T-helper 9 cell (primary cell): Measurements from ENCODE around the gene ZKSCAN4.

Source experiments
- DNase-seq: peaks from one replicate; pipeline ENCODE4 v3.0.0-alpha.2; 2020
- total RNA-seq, 2 donors: gene quantifications; one replicate each; lab custom pipeline; 2026; lab: John Stamatoyannopoulos, UW

ZKSCAN4 gene
- 1.9 to 19.1 reads per million in 2 donors for total RNA-seq

DNA sequence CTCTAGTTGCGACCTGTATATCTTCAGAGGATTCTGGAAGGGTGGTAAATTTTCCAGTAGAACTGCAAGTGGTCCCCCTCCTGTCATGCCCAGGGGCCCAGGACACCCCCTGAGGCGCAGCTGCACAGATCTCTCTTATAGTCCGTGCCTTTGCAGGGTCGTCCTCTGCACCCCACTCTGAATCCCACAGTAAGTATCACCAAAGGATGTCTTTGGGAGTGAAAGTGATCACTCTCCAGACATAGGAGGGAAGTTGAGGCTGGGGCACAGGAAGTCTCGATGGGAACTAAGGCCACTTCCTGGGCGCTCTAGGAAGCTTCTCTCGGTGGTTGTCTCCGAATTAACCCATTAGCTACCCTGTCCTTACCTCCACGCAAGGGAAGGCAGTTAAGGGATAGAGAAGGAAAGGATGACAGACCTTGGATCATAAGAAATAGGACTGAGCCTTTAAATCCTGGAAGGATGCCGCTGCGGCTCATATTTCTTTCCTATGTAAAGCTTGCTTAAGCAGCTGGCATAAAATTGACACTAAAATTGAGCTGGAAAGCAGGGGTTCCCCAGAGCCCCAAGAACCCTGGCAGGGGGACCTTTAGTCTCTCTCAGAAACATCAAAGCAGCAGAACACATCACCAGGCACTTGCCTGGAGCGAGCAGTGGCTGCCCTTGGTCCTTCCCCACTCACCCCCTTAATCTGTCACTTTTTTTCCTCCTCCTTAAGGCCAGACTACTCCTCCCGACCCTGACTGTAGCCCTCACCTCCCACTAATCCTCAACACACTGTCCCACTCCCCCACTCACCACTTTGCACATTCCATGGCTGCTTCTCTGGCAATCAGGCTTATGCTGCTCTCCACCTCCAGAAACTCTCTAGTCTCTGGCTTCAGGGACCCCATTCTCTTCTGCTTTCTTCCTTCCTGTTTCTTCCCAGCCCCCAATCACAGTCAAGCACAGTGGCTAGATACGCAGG, at the start of gene ZKSCAN4:
Gene ZKSCAN4 (minus strand): TSS at position 261 of the 967 bp plus-strand sequence. CDS start 289 bp downstream, outside the sequence.
- peak; percentile 72 for DNase-seq

DNA sequence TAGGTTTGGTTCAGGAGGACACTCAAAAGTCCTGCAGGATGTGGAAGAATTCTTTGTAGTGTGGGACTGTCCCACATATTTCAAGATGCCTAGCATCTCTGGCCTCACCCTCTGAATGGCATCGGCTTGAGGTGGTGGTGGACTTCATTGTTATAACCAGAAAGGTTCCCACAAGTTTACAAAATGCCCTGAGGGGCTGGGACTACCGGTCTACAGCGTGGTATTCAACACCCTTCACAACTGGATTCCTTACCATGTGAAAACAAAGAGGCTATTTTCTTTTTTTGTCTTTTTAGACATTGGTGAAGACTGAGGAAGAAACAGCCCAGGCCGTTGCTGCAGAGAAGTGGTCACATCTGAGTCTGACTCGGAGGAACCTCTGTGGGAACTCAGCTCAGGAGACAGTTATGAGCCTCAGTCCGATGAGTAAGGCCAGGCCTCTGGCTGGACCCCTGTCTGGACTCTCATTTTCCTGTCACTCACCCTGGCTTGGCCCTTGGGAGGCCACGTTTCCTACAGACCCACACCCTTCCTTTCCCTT, 44.5 kb upstream of the ZKSCAN4 start:
- DNase-seq = no peak

DNA sequence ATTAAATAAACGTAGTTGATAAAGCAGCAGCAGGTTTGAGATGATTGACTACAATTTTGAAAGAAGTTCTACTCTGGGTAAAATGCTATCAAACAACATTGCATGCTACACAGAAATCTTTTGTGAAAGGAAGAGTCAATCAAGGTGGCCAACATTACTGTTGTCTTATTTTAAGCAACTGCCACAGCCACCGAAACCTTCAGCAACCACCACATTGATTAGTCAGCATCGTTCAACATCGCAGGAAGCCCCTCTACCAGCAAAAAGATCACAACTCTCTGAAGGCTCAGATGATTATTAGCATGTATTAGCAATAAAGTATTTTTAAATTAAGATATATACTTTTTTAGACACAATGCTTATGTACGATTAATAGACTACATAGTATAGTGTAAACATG, 43.3 kb upstream of the ZKSCAN4 start:
- DNase-seq = no peak

DNA sequence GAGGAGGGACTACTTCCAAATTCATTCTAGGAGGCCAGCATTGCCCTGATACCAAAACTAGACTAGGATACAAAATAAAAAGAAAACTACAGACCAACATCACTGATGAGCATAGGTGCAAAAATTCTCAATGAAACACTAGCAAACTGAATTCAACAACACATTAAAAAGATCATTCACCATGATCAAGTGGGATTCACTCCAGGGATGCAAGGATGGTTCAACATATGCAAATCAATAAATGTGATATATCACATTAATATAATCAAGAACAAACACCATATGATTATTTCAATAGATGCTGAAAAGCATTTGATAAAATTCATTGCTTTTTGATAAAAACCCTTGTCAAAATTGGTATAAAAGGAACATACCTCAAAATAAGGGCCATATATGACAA, 39.5 kb upstream of the ZKSCAN4 start:
- no peak for DNase-seq

DNA sequence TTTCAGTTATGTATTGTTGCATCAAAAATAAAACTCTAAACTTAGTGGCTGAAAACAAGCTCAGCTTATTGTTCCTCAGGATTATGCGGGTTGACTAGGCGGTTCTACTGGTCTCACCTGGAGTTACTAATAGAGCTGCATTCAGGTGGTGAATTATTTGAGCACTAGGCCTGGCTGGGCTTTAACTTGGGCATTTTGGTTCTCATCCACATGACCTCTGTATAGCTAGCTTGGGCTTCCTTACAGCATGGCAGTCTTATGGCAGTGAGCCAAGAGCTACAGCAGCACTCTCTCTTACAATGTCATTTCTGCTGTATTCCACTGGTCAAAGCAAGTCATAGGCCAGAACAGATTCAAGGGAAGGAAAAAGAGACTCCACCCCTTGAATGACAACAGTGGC, 30.9 kb upstream of the ZKSCAN4 start:
- no peak for DNase-seq

DNA sequence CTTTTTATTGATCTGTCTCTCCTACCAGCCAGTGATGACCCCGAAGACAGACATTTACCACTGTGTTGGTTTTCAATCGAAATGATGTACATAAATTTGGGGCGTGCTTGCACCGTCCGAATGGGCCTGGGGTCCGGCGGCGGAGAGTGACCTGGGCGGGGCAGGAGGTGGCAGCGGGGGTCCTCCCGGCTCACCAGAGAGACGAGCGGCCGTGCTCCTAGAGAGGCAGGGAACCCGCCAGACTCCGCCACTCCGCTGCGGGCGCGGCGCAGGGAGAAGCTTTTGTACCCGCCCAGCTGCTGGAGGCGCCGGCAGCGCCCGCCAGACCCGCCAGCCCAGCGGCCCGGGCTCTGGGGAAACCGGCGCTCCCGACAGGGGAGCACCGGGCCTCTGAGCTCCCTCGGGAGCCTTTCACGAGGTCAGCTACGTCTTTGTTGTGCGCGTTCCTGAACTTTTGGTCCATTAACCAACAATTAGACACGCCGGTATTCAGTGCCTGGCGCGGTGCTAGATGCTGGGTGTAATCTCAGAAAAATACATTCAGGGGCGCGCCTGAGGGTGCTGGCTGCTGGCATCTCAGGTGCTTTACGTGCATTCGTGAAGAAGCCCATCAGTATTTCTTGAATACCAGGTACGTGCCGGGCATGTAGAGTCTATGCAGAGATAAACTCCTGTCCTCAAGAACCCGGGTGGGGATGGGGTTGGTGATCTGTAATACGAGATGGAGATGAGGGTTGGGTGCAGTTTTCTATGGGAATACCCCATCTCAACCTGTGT, 29.4 kb upstream of the ZKSCAN4 start, which contains the start of gene PGBD1:
Gene PGBD1 (plus strand): TSS at position 285 of the 777 bp plus-strand sequence. CDS start 2,242 bp downstream, outside the sequence.
- DNase-seq = peak; percentile 19

DNA sequence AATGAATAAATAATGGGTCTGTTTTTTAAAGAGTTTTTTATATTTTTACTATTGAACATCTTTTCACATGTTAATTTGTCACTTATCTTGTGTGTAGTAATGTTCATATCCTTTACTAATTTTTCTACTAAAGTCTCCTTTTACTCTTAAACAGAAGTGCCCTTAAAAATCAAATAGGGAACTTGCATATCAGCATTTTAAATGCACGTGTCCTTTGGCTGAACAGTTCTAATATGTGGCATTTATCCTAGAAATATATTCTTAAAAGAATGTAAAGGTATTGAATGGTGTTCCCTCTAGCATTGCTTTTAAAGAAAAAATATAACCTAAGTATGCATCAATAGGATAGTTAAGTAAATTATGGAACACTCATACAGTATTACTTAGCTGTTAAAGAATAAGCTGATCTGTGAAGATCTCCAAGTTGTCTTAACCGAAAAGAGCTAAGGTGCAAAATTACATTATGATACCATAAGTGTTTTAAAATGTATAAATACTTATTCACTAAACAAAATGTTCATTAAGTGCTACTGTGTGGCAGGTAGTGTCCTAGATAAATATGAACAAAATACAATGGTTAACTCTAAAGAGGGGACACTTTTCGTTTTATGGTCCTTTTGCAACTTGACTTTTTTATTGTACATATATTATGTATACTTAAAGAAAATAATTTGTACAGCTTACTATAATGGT, 28.7 kb upstream of the ZKSCAN4 start:
- no peak for DNase-seq

DNA sequence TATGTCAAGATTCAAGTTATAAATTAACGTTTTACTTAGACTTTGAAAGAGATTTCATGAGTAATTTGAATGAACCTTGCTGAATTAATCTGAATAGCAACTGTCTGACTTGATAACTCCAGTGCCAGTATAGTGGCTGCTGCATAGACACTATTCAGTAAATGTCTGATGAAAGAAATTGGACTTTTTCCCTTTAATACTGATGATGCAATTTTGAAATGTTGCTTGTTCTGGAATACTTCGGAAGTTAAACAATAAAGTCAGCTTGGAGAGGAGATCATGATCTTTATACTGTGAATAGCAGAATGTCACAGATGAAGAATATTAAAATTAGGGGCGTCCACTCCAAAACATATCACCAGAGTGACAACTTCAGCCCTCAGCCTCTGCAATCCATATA, 25.7 kb upstream of the ZKSCAN4 start:
- no peak for DNase-seq

DNA sequence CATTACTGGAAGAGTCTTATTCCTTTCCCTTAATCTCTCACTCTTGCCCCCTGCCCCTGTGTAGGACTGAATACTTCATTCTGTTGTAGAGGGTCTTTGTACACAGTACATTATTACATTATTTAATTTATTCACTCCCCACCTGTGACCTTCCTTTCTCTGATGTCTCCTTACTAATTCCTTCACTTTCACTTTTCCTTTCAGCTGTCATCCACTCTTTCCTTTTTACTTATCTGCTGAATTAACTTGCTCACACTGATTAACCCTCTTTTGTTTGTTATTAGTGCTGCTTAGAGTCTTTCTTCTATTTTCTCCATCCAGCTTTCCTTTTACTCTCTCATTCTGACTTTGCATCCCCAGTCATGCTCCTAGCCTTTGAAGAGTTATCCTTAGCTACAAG, 22.8 kb upstream of the ZKSCAN4 start:
- no peak for DNase-seq

DNA sequence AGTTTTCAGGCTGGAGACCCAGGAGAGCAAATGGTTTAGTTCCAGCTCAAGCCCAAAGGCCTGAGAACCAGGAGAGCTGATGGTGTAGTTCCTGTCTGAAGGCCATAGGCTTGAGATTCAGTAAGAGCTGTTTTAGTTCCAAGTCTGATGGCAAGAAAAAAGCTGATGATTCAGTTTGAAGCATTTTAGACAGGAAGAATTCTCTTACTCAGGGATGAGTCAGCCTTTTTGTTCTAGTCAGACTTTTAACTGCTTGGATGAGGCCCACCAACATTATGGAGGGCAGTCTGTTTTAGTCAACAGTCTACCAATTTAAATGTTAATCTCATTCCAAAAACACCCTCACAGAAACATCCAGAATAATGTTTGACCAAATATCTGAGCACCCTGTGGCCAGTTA, 17.4 kb upstream of the ZKSCAN4 start:
- no peak for DNase-seq

DNA sequence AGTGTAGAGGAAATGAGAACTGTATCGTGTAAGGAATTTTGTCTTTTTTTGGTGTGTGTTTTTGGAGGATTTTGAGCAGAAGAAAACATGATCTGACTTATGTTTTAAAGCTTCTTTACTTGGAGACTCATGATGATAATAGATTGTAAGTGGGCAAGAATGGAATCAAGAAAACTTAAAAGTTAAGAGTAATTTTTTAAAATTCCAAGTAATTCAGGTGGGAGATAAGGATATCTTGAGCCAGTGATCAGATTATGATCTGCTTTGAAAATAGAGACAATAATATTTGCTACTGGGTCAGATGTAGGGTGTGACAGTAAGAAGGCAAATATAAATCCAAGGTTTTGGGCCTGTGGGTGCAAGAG, 15.6 kb upstream of the ZKSCAN4 start:
- no peak for DNase-seq

DNA sequence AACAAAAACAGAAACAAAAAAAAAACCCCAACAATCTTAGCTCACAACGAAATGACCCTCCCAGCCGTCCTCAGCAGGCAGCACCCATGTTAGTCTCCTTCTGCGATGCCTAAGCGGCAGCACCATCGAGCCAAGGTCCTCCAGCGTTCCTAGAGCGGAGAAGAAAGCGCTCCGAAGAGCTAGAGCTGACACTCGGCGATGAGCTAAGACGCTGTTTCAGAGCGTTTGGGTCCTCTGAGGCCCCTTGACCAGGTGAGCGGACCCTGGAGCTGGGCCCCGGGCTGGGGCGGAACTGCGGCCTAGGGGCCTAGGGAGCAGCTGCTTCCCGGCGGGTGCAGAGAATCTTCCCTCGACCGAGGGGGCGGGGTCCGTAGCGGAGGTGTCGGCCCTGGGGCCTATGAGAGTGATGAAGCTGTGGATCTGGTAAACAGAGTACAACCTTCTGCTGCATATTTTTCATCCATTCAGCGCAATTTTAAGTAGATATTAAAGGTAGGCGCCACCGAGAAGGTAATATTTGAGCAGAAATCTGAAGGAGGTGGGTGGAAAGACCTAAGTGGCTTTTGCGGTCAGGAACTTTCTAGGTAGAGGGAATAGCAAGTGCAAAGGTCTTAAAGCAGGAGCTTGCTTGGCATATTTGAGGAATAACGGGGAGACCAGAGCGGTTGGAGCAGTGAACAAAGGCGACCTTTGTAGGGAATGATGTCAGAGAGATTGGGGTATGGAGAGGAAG, 15.1 kb upstream of the ZKSCAN4 start, which contains the start of gene ZSCAN26:
Gene ZSCAN26 (plus strand): TSS at position 182 of the 733 bp plus-strand sequence. CDS start 4,777 bp downstream, outside the sequence.
- peak; percentile 67 for DNase-seq

DNA sequence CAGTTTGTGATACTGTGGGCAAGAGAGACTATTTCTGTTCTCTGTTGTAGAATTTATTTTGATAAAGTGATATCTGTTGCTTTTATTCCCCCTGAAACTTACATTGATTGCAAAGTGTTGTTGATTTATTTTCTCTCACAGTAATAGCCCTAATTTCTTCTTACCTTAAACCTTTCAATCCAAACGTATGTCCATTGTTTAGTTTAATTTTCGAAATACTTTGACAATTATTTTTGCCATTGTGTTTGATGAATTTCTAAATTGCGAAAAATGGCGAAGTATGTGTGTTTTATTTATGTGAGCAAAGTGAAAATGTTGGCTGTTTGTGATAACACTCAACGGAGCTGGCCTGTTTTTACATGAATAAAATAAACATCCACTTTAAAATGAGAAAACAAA, 14.5 kb upstream of the ZKSCAN4 start:
- no peak for DNase-seq

DNA sequence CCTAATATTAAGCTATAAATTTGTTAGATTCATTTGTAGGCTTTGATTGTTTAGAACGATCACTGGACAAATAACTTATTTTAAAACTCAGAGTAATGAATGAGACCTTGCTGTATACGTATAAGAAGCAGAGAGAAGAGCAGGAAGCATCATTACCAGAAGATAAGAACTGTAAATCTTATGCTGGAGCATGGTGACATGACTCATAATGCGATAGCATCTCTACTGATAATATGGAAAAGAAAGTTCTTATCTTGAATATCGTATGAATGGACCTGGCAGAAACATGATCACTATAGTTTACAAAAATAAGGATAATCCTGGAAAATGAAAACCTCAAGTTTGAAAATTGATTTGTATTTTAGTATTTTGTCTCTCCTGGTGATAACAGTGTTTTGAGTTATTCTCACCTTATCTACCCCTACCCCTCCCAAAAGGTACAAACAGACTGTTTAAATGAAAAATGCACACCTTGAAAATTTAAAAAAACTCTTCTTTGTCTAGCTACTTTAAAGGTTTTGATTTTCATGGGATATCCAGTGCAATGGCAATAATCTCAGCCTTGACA, 12.8 kb upstream of the ZKSCAN4 start:
- DNase-seq = no peak

DNA sequence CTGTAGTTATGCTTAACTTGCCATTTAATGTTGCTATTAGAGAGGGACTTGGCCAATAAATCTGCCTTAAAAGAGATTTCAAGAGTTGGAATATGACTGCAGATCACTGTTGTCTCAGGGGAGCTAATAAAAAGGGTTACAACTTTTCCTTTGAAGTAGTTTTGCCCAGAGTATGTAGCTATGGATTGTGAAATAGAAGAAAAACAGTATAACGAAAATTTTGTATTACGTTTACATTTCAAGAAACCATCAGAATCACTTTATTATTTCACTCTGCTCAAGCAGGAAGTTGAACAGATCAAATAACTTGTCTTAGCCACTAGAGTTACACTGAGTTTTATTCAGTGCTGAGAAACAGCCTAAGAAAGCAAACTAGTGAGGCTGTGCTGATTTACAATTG, 11.9 kb upstream of the ZKSCAN4 start:
- DNase-seq = no peak

DNA sequence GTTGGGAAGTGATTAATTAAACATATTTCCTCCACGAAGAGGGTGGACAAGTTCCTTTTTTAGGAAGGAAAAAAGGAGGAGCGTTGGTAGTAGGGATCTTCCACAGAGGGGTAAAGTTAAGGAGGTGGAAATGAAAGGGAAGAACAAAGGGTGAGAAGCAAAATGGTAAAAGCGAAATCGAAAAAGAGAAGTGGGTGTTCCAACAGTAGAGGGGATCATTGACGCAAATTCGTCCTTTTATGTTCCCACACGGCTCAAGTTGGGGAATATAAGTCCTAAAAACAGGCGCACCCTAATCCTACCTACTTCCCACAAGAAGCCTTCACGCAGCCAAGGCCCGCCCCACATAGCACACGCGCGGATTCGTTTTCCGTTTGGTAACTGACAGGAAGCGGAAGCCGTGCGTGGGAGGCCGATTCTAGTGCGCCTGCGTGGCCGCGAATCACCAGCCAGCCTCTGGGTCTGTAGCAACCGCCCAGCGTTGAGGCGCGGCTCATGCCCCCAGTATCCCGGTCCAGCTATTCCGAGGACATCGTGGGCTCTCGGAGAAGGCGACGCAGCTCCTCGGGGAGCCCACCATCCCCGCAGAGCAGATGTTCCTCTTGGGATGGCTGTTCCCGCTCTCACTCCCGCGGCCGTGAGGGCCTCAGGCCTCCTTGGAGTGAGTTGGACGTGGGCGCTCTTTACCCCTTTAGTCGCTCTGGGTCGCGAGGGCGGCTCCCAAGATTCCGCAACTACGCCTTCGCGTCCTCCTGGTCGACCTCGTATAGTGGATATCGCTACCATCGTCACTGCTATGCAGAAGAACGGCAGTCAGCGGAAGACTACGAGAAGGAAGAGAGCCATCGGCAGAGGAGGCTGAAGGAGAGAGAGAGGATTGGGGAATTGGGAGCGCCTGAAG, 7.1 kb upstream of the ZKSCAN4 start, which contains the start of gene NKAPL:
Gene NKAPL (plus strand): TSS at position 421 of the 901 bp plus-strand sequence. CDS start 75 bp downstream, at position 496.
- DNase-seq = no peak

DNA sequence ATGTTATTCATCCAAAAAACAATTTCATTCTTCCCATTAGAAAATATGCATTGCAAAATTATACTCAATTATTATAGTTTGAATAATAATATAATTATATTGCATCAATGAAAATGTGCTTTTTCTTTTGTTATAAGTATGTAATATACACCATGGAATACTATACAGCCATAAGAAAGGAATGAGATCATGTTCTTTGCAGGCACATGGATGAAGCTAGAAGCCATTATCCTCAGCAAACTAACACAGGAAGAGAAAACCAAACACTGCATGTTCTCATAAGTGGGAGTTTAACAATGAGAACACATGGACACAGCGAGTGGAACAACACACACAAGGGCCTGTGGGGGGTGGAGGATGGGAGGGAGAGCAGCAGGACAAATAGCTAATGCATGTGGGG, 5.0 kb upstream of the ZKSCAN4 start:
- DNase-seq = no peak

DNA sequence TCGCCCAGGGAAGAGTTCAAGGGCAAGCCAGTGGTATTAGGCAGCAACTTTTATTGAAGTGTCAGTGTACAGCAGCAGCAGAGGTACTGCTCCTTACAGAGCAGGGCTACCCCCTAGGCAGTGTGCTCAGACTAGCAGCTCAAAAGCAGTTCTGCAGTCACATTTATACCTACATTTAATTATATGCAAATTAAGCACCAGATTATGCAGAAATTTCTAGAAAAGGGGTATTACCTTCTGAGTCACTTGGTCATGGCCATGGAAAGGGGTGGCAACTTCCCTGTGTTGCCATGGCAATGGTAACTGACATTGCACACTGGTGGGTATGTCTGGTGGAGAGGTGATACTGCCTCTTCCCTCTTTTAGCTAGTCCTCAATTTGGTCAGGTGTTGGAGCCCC, 2.1 kb upstream of the ZKSCAN4 start:
- DNase-seq = no peak

DNA sequence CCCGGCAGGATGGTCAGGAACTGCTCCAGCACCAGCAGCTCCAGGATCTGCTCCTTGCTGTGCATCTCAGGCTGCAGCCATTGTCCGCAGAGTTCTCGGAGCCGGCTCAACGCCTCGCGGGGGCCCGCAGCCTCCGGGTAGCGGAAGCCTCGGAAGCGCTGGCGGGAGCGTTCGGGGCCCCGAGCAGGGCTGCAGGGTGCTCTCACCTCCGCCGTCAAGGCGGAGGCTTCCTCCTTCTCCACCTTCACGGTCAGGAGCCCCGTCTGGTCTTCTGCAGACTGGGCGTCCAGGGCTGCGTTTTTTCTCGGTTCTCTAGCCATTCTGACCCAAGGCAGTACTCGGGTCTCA, 434 bp downstream of the ZKSCAN4 start:
- DNase-seq = peak; percentile 14

DNA sequence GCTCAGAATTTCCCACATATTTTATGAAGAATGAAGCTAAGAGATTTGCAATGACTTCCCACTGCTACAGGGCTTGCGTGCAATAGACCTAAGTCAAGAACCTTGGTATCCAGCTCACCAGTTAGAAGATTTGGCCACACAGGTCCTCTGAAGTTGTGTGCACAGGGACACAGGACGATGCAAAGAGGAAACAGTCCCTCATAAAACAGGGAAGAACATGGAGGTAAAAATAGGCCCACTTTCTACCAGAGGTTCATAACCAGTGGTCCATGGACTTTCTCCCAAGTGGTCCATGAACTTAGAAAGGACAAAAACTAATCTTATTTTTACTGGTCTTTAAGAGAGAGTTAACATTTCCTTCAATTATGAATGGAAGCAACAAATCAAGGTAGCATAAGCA, 1.3 kb downstream of the ZKSCAN4 start:
- no peak for DNase-seq
